Left lung (tissue), 10 donors: ENCODE measurements around the gene TMEM150C. TPM values are rescaled to one million over a fixed set of nuclear protein-coding genes. Genes with fewer than 3 reads are reported as not detected.

Experiments used
- ATAC-seq: fragments of 200-7000 bp; cut with Tn5 transposase; one replicate; pipeline ENCODE4 v1.9.1; 2020; ENCODE audit warnings: moderate library complexity
- DNase-seq, 4 donors: peaks; one replicate each; pipeline ENCODE4 v3.0.0-alpha.2; 2013 to 2020
- H3K27ac ChIP-seq, 2 donors: fragments of 200-600 bp; sonication (generic) in 1 of 2; one replicate each; pipeline versions ENCODE4 v1.5.0 to v1.8.0; 2020 to 2021
- H3K27me3 ChIP-seq, 2 donors: fragments of 200-600 bp; sonication (generic) in 1 of 2; one replicate each; pipeline versions ENCODE4 v1.5.0 to v1.8.0; 2020 to 2021
- H3K36me3 ChIP-seq, 2 donors: fragments of 200-600 bp; sonication (generic) in 1 of 2; one replicate each; pipeline versions ENCODE4 v1.5.0 to v1.8.0; 2020 to 2021
- H3K4me1 ChIP-seq, 2 donors: fragments of 200-600 bp; one replicate each; pipeline ENCODE4 v1.8.0; 2021
- H3K4me3 ChIP-seq, 2 donors: fragments of 200-600 bp; sonication (generic) in 1 of 2; one replicate each; pipeline versions ENCODE4 v1.5.0 to v1.8.0; 2020 to 2021; ENCODE audit warnings: mild to moderate bottlenecking in 1 of 2
- H3K9me3 ChIP-seq, 2 donors: fragments of 200-600 bp; sonication (generic) in 1 of 2; one replicate each; pipeline versions ENCODE4 v1.5.0 to v1.8.0; 2020 to 2021
- CTCF ChIP-seq, 2 donors: fragments of 200-600 bp; sonication (generic) in 1 of 2; IDR thresholded peaks; one replicate each; pipeline versions ENCODE4 v1.5.0 to v1.8.0; 2021; ENCODE audit warnings: antibody characterized with exemption in 2 of 2
- intact Hi-C, 2 donors: fragments of 100-400 bp; cut with DNase I; formaldehyde crosslinking; loops; one replicate each; pipeline versions ENCODE4 v1.11.2 to v1.14.2; 2022
- polyA plus RNA-seq, 6 donors: library from polyadenylated mRNA; unstranded; fragments of 120-200 nt; gene quantifications; one replicate each; pipeline ENCODE4 v1.2.1, GENCODE V29; 2013; ENCODE audit not compliant: insufficient read length in 6 of 6
- total RNA-seq, 2 donors: library from RNA; stranded (reverse); fragmentation: NEBNext Ultra II Directional; extraction: Animal tissue kit (Norgen Biotek cat#: 25700); gene quantifications; one replicate each; pipeline ENCODE4 v1.2.1, GENCODE V29; 2021
- donor health status: DM: no; HTN: yes; CAD: no.
- donor health status: DM: no; HTN: no; CAD: no.

TMEM150C gene
- total and polyA plus RNA-seq, 8 donors, result 4.3 to 18.9 (median 16.0) TPM

- intact Hi-C loops, result no loop called here
- no peaks in the 10 kb centered on the region for H3K27me3 ChIP-seq
- H3K4me1 ChIP-seq, result no peaks in the 10 kb centered on the region
- DNase-seq (no peak), ATAC-seq (no peak)
- H3K9me3 ChIP-seq, result no peaks in the 10 kb centered on the region
- H3K36me3 ChIP-seq, result no peaks in the 10 kb centered on the region
- H3K4me3 ChIP-seq, result no peak overlapping the region
- H3K27ac ChIP-seq, result no peak overlapping the region
- no peak for TF ChIP-seq CTCF (IDR thresholded peaks at IDR 0.05)
Measured at GRCh38 chr4:82604522-82604921, 42.7 kb upstream of the TMEM150C start.

- Histone ChIP-seq H3K9me3 (no peaks in the 10 kb centered on the region), H3K4me3 (no peak overlapping the region), H3K27ac (no peak overlapping the region), H3K27me3 (no peaks in the 10 kb centered on the region), H3K4me1 (no peaks in the 10 kb centered on the region), H3K36me3 (no peaks in the 10 kb centered on the region)
- no peak for ATAC-seq
- TF ChIP-seq CTCF (IDR thresholded peaks at IDR 0.05), result no peak
- intact Hi-C loops, result no loop called here
- no peak for DNase-seq
Measured at GRCh38 chr4:82601242-82602015, 39.6 kb upstream of the TMEM150C start.

GRCh38 chr4:82599336-82599735 is 37.5 kb upstream of the TMEM150C start:
- ATAC-seq, result no peak
- intact Hi-C loops, result no loop called here

GRCh38 chr4:82594456-82594855 is 32.7 kb upstream of the TMEM150C start:
- H3K4me1 ChIP-seq, result no peaks in the 10 kb centered on the region
- DNase-seq, result no peak
- H3K27me3 ChIP-seq, result peaks cover 0 to 7% of the 10 kb centered on the region in 2 donors
- H3K4me3 ChIP-seq, result no peak overlapping the region
- H3K27ac ChIP-seq, result no peak overlapping the region
- ATAC-seq, result no peak
- no peaks in the 10 kb centered on the region for H3K36me3 ChIP-seq
- intact Hi-C loops, result no loop called here
- TF ChIP-seq CTCF (IDR thresholded peaks at IDR 0.05), result no peak
- H3K9me3 ChIP-seq, result no peaks in the 10 kb centered on the region

More at GRCh38 chr4:82599336-82599735, 37.5 kb upstream of the TMEM150C start:
- Histone ChIP-seq H3K27ac (no peak overlapping the region), H3K9me3 (no peaks in the 10 kb centered on the region), H3K27me3 (no peaks in the 10 kb centered on the region), H3K4me1 (no peaks in the 10 kb centered on the region), H3K4me3 (no peak overlapping the region), H3K36me3 (no peaks in the 10 kb centered on the region)
- TF ChIP-seq CTCF (IDR thresholded peaks at IDR 0.05), result no peak
- no peak for DNase-seq

GRCh38 chr4:82593411-82593810 is 31.6 kb upstream of the TMEM150C start:
- no peaks in the 10 kb centered on the region for H3K9me3 ChIP-seq
- no peaks in the 10 kb centered on the region for H3K4me1 ChIP-seq
- TF ChIP-seq CTCF (IDR thresholded peaks at IDR 0.05), result no peak
- no peak overlapping the region for H3K27ac ChIP-seq
- intact Hi-C loops, result no loop called here
- H3K36me3 ChIP-seq, result no peaks in the 10 kb centered on the region
- DNase-seq, result no peak
- no peak for ATAC-seq
- H3K4me3 ChIP-seq, result no peak overlapping the region
- peaks cover 0 to 7% of the 10 kb centered on the region in 2 donors for H3K27me3 ChIP-seq
